Stimulated activated CD4-positive, alpha-beta T cell treated with anti-CD3 and anti-CD28 coated beads, TNF-alpha, amount 100 ng/mL, for 24 hours (primary cell): ENCODE data around the gene MXRA8.

Source experiments
- DNase-seq, 3 experiments: peaks; one replicate each; pipeline ENCODE4 v3.0.0-alpha.2; 2020; ENCODE audit warnings: low read depth in 3 of 3

The MXRA8 gene

GRCh38 chr1:1366699-1367066 is 8.3 kb upstream of the MXRA8 start:
- no peak for DNase-seq

GRCh38 chr1:1365875-1366698 is 7.7 kb upstream of the MXRA8 start:
- DNase-seq: no peak

GRCh38 chr1:1364266-1364665 is 5.9 kb upstream of the MXRA8 start:
- DNase-seq: no peak

GRCh38 chr1:1361982-1362423 is 3.6 kb upstream of the MXRA8 start:
- DNase-seq: no peak

GRCh38 chr1:1361233-1361981 is 3.1 kb upstream of the MXRA8 start:
- no peak for DNase-seq

- DNase-seq: no peak
Measured at GRCh38 chr1:1360506-1361169, 2.3 kb upstream of the MXRA8 start.

- no peak for DNase-seq
Measured at GRCh38 chr1:1359664-1360468, 1.5 kb upstream of the MXRA8 start.

GRCh38 chr1:1359308-1359663 is 931 bp upstream of the MXRA8 start:
- no peak for DNase-seq

GRCh38 chr1:1357871-1358432 is 403 bp downstream of the MXRA8 start:
- DNase-seq: no peak

GRCh38 chr1:1356796-1357401 is 1.5 kb downstream of the MXRA8 start:
- no peak for DNase-seq

GRCh38 chr1:1356166-1356795 is 2.1 kb downstream of the MXRA8 start:
- DNase-seq: no peak

GRCh38 chr1:1355416-1355815 is 2.9 kb downstream of the MXRA8 start:
- no peak for DNase-seq

GRCh38 chr1:1354271-1355247 is 3.8 kb downstream of the MXRA8 start:
- DNase-seq: peak in 1 of 3 experiments; percentile 22

- DNase-seq: no peak
Measured at GRCh38 chr1:1353389-1354151, 4.8 kb downstream of the MXRA8 start.

- DNase-seq: no peak
Measured at GRCh38 chr1:1352786-1353388, 5.5 kb downstream of the MXRA8 start.

GRCh38 chr1:1351511-1352427 is 6.6 kb downstream of the MXRA8 start:
- no peak for DNase-seq
